Aorta (tissue), 5 donors: ENCODE data around the gene MVB12B. TPM values are rescaled to one million over a fixed set of nuclear protein-coding genes. Genes with fewer than 3 reads are reported as not detected.

Experiments used
- ATAC-seq: fragments of 200-7000 bp; cut with Tn5 transposase; one replicate; pipeline ENCODE4 v1.9.1; 2022; ENCODE audit warnings: moderate library complexity; ENCODE audit not compliant: low FRiP score
- DNase-seq, 2 donors: peaks; one replicate each; pipeline ENCODE4 v3.0.0-alpha.2; 2020
- H3K27ac ChIP-seq, 2 donors: one replicate each; pipeline ENCODE4 v1.5.1; 2013; ENCODE audit warnings: low read length in 2 of 2, mild to moderate bottlenecking in 2 of 2, moderate library complexity in 2 of 2, control low read depth in 1 of 2, inconsistent platforms in 1 of 2, low read depth in 1 of 2
- H3K27me3 ChIP-seq, 2 donors: one replicate each; pipeline ENCODE4 v1.6.1; 2013; ENCODE audit warnings: control low read depth in 1 of 2, low read length in 1 of 2, mild to moderate bottlenecking in 1 of 2, moderate library complexity in 1 of 2; ENCODE audit not compliant: insufficient read depth in 2 of 2, control insufficient read depth in 1 of 2
- H3K36me3 ChIP-seq, 2 donors: one replicate each; pipeline ENCODE4 v1.6.1; 2013; ENCODE audit warnings: control low read depth in 1 of 2, low read length in 1 of 2, mild to moderate bottlenecking in 1 of 2; ENCODE audit not compliant: insufficient read depth in 2 of 2, control insufficient read depth in 1 of 2
- H3K4me1 ChIP-seq, 2 donors: one replicate each; pipeline ENCODE4 v1.6.1; 2013; ENCODE audit warnings: low read length in 2 of 2, control low read depth in 1 of 2, mild to moderate bottlenecking in 1 of 2, moderate library complexity in 1 of 2; ENCODE audit not compliant: insufficient read depth in 2 of 2, control insufficient read depth in 1 of 2
- H3K4me3 ChIP-seq, 2 donors: one replicate each; pipeline ENCODE4 v1.5.1; 2013; ENCODE audit warnings: low read length in 2 of 2, control low read depth in 1 of 2, mild to moderate bottlenecking in 1 of 2
- H3K9me3 ChIP-seq: one replicate; pipeline ENCODE4 v1.6.1; 2013; ENCODE audit warnings: mild to moderate bottlenecking, low read length; ENCODE audit not compliant: control insufficient read depth
- WGBS, 2 donors: extraction: QIAGEN DNeasy Blood & Tissue Kit; methylation state at CpG; one replicate each; pipeline ENCODE4 v1.1.7; 2013; 5-methylcytosine and 5-hydroxymethylcytosine counted together
- intact Hi-C, 2 donors: fragments of 100-400 bp; cut with DNase I; formaldehyde crosslinking; loops; one replicate each; pipeline versions ENCODE4 v1.14.2 to v1.15.0; 2022
- polyA plus RNA-seq, 2 donors: library from polyadenylated mRNA; stranded (reverse); fragments of 200-250 nt; gene quantifications; one replicate each; pipeline ENCODE4 v1.2.3, GENCODE V29; 2013
- total RNA-seq, 2 donors: library from RNA; stranded (reverse); fragmentation: NEBNext Ultra II Directional; extraction: Animal tissue kit (Norgen Biotek cat#: 25700); gene quantifications; one replicate each; pipeline ENCODE4 v1.2.1, GENCODE V29; 2021
- donor health status: healthy with polysubstance abuse.
- donor health status: Bipolar disorder and iron deficiency.
- donor health status: DM: no; HTN: no; CAD: no.
- donor health status: DM: no; HTN: no; CAD: no.
- donor health status: DM: yes; HTN: yes; CAD: no.

The MVB12B gene
- total and polyA plus RNA-seq, 4 donors = 2.0 to 25.5 (median 9.5) TPM

DNA sequence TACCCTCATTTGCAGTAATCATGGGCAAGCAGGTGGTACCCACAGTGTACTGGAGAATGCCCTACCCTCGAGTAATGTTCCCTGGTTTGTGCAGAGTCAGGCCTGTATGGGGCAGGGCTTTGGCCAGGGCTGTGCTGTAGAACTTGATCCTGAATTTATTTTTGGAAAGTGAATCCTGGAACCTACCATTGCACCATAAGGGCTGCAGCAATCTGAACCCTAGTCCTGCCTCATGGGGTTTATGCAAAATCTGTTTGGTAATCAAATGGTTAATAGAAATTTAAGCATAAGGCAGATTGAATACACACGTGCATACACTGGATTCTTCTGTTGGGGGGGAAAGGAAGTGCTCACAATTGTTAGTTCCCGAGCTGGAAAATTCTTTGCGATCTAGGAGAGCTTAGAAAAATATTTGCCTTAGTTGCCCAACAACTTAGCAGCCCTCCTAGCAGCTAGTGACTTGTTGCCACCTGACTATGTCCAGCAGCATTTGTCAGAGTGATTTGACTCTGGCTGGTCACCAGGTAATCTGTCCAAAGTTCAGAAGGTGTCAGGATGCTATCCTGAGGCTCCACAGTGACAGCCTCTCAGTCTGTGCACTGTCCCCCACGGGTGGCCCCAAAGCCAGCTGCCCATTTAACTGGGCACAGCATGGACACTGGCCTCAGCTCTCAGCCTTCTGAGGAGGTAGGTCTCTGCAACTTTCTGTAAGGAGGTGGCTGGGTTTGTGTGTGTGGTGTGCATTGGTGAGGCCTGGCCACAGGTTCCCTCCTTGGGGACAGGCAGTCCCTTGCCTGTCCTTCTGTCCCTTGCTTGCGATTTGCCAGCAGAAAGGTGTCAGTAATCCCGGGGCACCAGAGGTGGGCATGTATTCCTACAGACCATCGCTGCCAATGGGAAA, 8.3 kb downstream of the MVB12B start:
- 31 to 34% methylated on average over 8 of the region's 8 CpGs for WGBS, 2 donors
- Histone ChIP-seq H3K4me1 (no peaks in the 10 kb centered on the region), H3K36me3 (no peaks in the 10 kb centered on the region), H3K27ac (peak overlapping the region in 1 of 2 donors; percentile 44), H3K9me3 (no peaks in the 10 kb centered on the region), H3K27me3 (no peaks in the 10 kb centered on the region), H3K4me3 (no peak overlapping the region)
- intact Hi-C loops = no loop called here
- DNase-seq (no peak), ATAC-seq (peak; percentile 28)

GRCh38 chr9:126335837-126336735, 9.5 kb downstream of the MVB12B start:
- 92% methylated on average over 19 of the region's 19 CpGs for WGBS, 2 donors
- Histone ChIP-seq H3K27me3 (no peaks in the 10 kb centered on the region), H3K27ac (no peak overlapping the region), H3K4me1 (no peaks in the 10 kb centered on the region), H3K4me3 (no peak overlapping the region), H3K9me3 (no peaks in the 10 kb centered on the region), H3K36me3 (peaks cover 0 to 2% of the 10 kb centered on the region in 2 donors)
- DNase-seq = no peak
- intact Hi-C loops = no loop called here
- no peak for ATAC-seq

DNA sequence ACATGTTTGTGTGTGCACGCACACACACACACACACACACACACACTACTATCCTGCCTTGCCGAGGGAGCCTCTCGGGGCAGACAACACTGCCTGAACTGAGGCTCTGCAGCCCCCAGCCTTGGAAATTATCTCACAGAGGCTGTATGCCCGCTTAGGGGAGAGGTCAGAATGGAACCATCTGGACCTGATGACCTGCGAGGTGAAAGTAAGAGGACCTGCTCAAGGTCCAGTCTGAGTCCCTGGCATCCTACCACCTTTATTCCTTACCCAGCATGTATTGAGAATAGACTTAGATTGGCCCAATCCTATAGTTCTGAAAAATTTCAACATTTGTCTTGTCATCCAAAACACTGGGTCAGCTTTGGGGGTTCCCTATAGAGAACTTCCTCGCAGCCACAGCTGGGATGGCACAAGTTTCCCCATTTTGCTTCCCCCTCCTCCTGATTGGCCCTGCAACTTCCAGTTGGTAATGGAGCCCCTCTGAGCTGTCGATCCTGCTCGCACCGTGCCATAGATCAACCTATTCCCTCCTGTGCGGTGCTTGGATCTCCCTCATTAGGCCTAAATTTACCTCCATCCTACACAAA, 10.2 kb downstream of the MVB12B start:
- intact Hi-C loops = no loop called here
- Histone ChIP-seq H3K4me3 (no peak overlapping the region), H3K27ac (no peak overlapping the region), H3K36me3 (peaks cover 0 to 2% of the 10 kb centered on the region in 2 donors), H3K9me3 (no peaks in the 10 kb centered on the region), H3K4me1 (no peaks in the 10 kb centered on the region), H3K27me3 (no peaks in the 10 kb centered on the region)
- WGBS, 2 donors = 91 to 93% methylated on average over 10 of the region's 10 CpGs
- DNase-seq (peak in 1 of 2 donors; percentile 45), ATAC-seq (no peak)

DNA sequence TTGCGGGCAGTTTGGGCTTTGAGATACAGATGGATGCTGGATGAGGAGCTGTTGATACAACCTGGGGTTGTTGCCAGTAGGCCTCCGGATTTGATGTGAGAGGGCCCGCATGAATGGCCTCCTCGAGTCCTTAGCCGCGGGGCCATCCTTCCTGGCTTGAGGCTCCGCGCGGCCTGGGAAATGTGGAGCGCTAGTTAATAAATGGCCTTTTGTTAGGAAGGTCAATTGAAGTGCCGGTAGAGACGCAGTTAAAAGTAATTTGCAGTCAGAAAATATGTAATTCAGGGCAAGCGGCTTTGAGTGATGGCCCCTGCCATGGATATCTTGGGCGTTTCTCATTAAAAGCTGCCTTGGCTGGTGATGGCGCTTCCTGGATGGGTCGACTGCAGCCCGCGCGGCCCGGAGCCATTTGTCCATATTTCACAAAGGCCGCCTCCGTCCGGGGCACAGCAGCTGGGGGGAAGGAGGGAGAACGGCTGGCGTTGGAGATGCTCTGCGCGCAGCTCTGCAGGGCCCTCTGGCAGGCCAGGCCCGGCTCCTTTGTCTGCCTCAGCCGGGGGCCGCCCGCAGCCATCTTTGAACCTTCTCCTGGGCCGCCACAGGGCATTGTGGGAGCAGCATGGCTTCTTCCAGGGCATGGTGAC, 11.2 kb downstream of the MVB12B start:
- Histone ChIP-seq H3K9me3 (no peaks in the 10 kb centered on the region), H3K27me3 (no peaks in the 10 kb centered on the region), H3K27ac (no peak overlapping the region), H3K4me3 (no peak overlapping the region), H3K36me3 (peaks cover 0 to 2% of the 10 kb centered on the region in 2 donors), H3K4me1 (no peaks in the 10 kb centered on the region)
- intact Hi-C loops = no loop called here
- ATAC-seq (no peak), DNase-seq (no peak)
- 92 to 93% methylated on average over 32 of the region's 32 CpGs for WGBS, 2 donors

- H3K36me3 ChIP-seq = peaks cover 0 to 2% of the 10 kb centered on the region in 2 donors
- WGBS, 2 donors = 69 to 77% methylated on average over 3 of the region's 3 CpGs
- no peaks in the 10 kb centered on the region for H3K4me1 ChIP-seq
- no peaks in the 10 kb centered on the region for H3K27me3 ChIP-seq
- DNase-seq = no peak
- no peaks in the 10 kb centered on the region for H3K9me3 ChIP-seq
- ATAC-seq = no peak
- intact Hi-C loops = no loop called here
- no peak overlapping the region for H3K4me3 ChIP-seq
- H3K27ac ChIP-seq = no peak overlapping the region
These were observed 12.3 kb downstream of the MVB12B start for GRCh38 chr9:126338945-126339344.

GRCh38 chr9:126341426-126341825, 14.8 kb downstream of the MVB12B start:
- ATAC-seq (no peak), DNase-seq (no peak)
- H3K36me3 ChIP-seq = peaks cover 0 to 2% of the 10 kb centered on the region in 2 donors
- WGBS, 2 donors = 85 to 94% methylated on average over 4 of the region's 4 CpGs
- H3K27me3 ChIP-seq = no peaks in the 10 kb centered on the region
- intact Hi-C loops = no loop called here
- no peak overlapping the region for H3K27ac ChIP-seq
- H3K4me3 ChIP-seq = no peak overlapping the region
- H3K9me3 ChIP-seq = no peaks in the 10 kb centered on the region
- H3K4me1 ChIP-seq = no peaks in the 10 kb centered on the region

- Histone ChIP-seq H3K27me3 (no peaks in the 10 kb centered on the region), H3K4me3 (no peak overlapping the region), H3K36me3 (peaks cover 0 to 2% of the 10 kb centered on the region in 2 donors), H3K27ac (no peak overlapping the region), H3K9me3 (no peaks in the 10 kb centered on the region), H3K4me1 (no peaks in the 10 kb centered on the region)
- no peak for DNase-seq
- intact Hi-C loops = no loop called here
- 96 to 97% methylated on average over 4 of the region's 4 CpGs for WGBS, 2 donors
- no peak for ATAC-seq
These were observed 15.3 kb downstream of the MVB12B start for GRCh38 chr9:126341902-126342301.

- intact Hi-C loops = no loop called here
- peaks cover 0 to 2% of the 10 kb centered on the region in 2 donors for H3K4me1 ChIP-seq
- H3K4me3 ChIP-seq = no peak overlapping the region
- no peaks in the 10 kb centered on the region for H3K9me3 ChIP-seq
- no peak overlapping the region for H3K27ac ChIP-seq
- WGBS, 2 donors = 93 to 95% methylated on average over 10 of the region's 10 CpGs
- peaks cover 0 to 2% of the 10 kb centered on the region in 2 donors for H3K36me3 ChIP-seq
- DNase-seq = no peak
- H3K27me3 ChIP-seq = no peaks in the 10 kb centered on the region
- ATAC-seq = no peak
These were observed 16.0 kb downstream of the MVB12B start for GRCh38 chr9:126342621-126343031.
